ENCODE measurements around the gene RAB40B. TPM values are rescaled to one million over a fixed set of nuclear protein-coding genes. Genes with fewer than 3 reads are reported as not detected.

Gene RAB40B
- total RNA-seq, 1 experiment from 2014 or later, result 22.1 TPM

GRCh38 chr17:82685291-82685690, 13.2 kb downstream of the RAB40B start:
- DNase-seq (ENCODE audit: low read depth, low spot score) (no peak), ATAC-seq (no peak)
- Histone ChIP-seq H3K36me3 (ENCODE audit: control insufficient read depth in 1 of 2, insufficient read depth in 2 of 2, low read length in 2 of 2) (no peaks in the 10 kb centered on the region), H3K9me2 (ENCODE audit: insufficient read depth) (no peaks in the 10 kb centered on the region), H4K20me1 (ENCODE audit: insufficient read depth) (no peaks in the 10 kb centered on the region), H3K9ac (ENCODE audit: low read length) (no peak overlapping the region), H3K4me2 (ENCODE audit: low read length) (no peak overlapping the region), H3K4me3 (replicated peaks in 1 of 2; ENCODE audit: low read depth in 1 of 2, low read length in 2 of 2) (no peak overlapping the region), H3K79me2 (ENCODE audit: insufficient read depth, low read length) (no peaks in the 10 kb centered on the region), H3K27me3 (ENCODE audit: insufficient read depth, low read length) (no peaks in the 10 kb centered on the region), H3K4me1 (ENCODE audit: control insufficient read depth in 1 of 2, insufficient read depth in 2 of 2, low read length in 2 of 2) (peaks cover 0 to 5% of the 10 kb centered on the region in 2 experiments; a peak in 1 of 4 replicates), H2AFZ (ENCODE audit: low read depth, low read length, poor library complexity, severe bottlenecking) (no peak overlapping the region), H3K27ac (ENCODE audit: low read depth, low read length) (no peak overlapping the region), H3K9me3 (ENCODE audit: control insufficient read depth in 1 of 2, insufficient read depth in 1 of 2, low read depth in 1 of 2, low read length in 2 of 2) (peaks cover 11 to 16% of the 10 kb centered on the region in 2 experiments; a peak in 3 of 4 replicates)
- POLR2A ChIA-PET, result no interaction called here
- RAD21 ChIA-PET (ENCODE audit: low non-redundant PET in 1 of 2, low total read pairs in 2 of 2, uncharacterized antibody in 2 of 2, unreplicated experiment in 2 of 2), result no interaction called here
- intact Hi-C loops (cut with micrococcal nuclease), result no loop called here
- no peak for TF ChIP-seq POLR2AphosphoS5 (IDR thresholded peaks at IDR 0.05; ENCODE audit: low read depth, low read length)
- TF ChIP-seq ZBTB33 (IDR thresholded peaks at IDR 0.05; ENCODE audit: extremely low read depth, insufficient replicate concordance, low read length), result no peak
- TF ChIP-seq REST (IDR thresholded peaks at IDR 0.05; ENCODE audit: low read depth), result no peak
- no peak for TF ChIP-seq SRF (IDR thresholded peaks at IDR 0.05; ENCODE audit: low read depth)
- TF ChIP-seq EZH2 (IDR thresholded peaks at IDR 0.05), result no peak
- no peak for TF ChIP-seq ATF3 (IDR thresholded peaks at IDR 0.05)
- no peak for TF ChIP-seq CBX3 (IDR thresholded peaks at IDR 0.05; ENCODE audit: low read depth)
- no peak for TF ChIP-seq CTCF (IDR thresholded peaks at IDR 0.05 in 2 of 3, conservative IDR thresholded peaks at IDR 0.05 in 1 of 3; ENCODE audit: borderline replicate concordance in 1 of 3, insufficient read depth in 1 of 3, low read depth in 2 of 3, low read length in 2 of 3)
- no peak for TF ChIP-seq FOSL1 (IDR thresholded peaks at IDR 0.05; ENCODE audit: low read depth)
- CTCF ChIA-PET, result no interaction called here
- no TSS peak for BruUV-seq (replicated peaks)
